Stomach (tissue), 4 donors: Measurements from ENCODE around the gene DDC.
"Not testable (repeated sequence)": the region's sequence is repeated elsewhere in the genome, so short reads cannot be mapped to it uniquely, and the experiment has no call there.

ENCODE experiments used
- POLR2A ChIP-seq, 4 donors: fragments of 450-650 bp; IDR thresholded peaks; one replicate each; pipeline ENCODE4 v1.6.1; 2016; ENCODE audit warnings: antibody characterized with exemption in 4 of 4, control low read depth in 2 of 4, mild to moderate bottlenecking in 1 of 4, moderate library complexity in 1 of 4
- TF ChIP-seq, protein P1 (sequence below), 7 experiments: fragments of 450-650 bp in 4 of 7; fragments of 200-600 bp in 3 of 7; sonication (generic) in 3 of 7; IDR thresholded peaks; one replicate each; pipeline ENCODE4 v1.5.1; 2016 to 2019; ENCODE audit warnings: antibody characterized with exemption in 7 of 7, control low read depth in 2 of 7, mild to moderate bottlenecking in 1 of 7

DNA sequence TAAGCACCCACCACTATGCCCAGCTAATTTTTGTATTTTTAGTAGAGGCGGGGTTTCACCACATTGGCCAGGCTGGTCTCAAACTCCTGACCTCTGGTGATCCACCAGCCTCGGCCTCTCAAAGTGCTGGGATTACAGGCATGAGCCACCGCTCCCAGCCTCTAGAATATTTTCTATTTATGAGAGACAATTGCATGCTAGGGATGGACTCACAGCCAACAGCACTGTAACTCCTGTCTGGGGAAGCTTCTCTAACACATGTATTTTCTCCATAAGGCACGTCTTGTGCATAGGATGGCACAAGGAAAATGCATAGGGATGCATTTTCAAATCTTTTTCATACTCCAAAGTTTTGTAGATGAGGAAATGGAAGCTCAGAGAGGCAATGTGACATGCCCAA is 19.6 kb downstream of the DDC start:
- TF ChIP-seq, protein P1, sequence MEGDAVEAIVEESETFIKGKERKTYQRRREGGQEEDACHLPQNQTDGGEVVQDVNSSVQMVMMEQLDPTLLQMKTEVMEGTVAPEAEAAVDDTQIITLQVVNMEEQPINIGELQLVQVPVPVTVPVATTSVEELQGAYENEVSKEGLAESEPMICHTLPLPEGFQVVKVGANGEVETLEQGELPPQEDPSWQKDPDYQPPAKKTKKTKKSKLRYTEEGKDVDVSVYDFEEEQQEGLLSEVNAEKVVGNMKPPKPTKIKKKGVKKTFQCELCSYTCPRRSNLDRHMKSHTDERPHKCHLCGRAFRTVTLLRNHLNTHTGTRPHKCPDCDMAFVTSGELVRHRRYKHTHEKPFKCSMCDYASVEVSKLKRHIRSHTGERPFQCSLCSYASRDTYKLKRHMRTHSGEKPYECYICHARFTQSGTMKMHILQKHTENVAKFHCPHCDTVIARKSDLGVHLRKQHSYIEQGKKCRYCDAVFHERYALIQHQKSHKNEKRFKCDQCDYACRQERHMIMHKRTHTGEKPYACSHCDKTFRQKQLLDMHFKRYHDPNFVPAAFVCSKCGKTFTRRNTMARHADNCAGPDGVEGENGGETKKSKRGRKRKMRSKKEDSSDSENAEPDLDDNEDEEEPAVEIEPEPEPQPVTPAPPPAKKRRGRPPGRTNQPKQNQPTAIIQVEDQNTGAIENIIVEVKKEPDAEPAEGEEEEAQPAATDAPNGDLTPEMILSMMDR (IDR thresholded peaks at IDR 0.05): not testable (repeated sequence)
- not testable (repeated sequence) for TF ChIP-seq POLR2A (IDR thresholded peaks at IDR 0.05)
